Measurements from ENCODE around the gene OR1F1.

- TF ChIP-seq CTCF (conservative IDR thresholded peaks at IDR 0.05 in 1 of 2, IDR thresholded peaks at IDR 0.05 in 1 of 2; ENCODE audit: extremely low read depth in 1 of 2, insufficient read depth in 1 of 2, low read depth in 1 of 2, low read length in 2 of 2) (no peak), EZH2 (IDR thresholded peaks at IDR 0.05; ENCODE audit: borderline replicate concordance, low read length) (no peak)
Measured at GRCh38 chr16:3254309-3254708, 66.3 kb downstream of the OR1F1 start.
